Activated CD4-positive, alpha-beta T cell treated with anti-CD3 and anti-CD28 coated beads, Interleukin-2, amount 50 U/mL, for 24 hours (primary cell): ENCODE measurements around the gene GIGYF1.
"Not testable (repeated sequence)": the region's sequence is repeated elsewhere in the genome, so short reads cannot be mapped to it uniquely, and the experiment has no call there.

ENCODE experiments used
- DNase-seq, 2 donors: peaks; one replicate each; pipeline ENCODE4 v3.0.0-alpha.2; 2020; ENCODE audit warnings: low read depth in 1 of 2, low spot score in 1 of 2

Gene GIGYF1

GRCh38 chr7:100673302-100673941 is 20.6 kb downstream of the GIGYF1 start, which contains the start of gene GNB2:
GNB2 (plus strand) TSS chr7:100673740; CDS start chr7:100676266, 2,526 bp downstream.
- peak; percentile 98 to 99 for DNase-seq

- no peak for DNase-seq
Measured at GRCh38 chr7:100671353-100672327, 22.4 kb downstream of the GIGYF1 start.

DNA sequence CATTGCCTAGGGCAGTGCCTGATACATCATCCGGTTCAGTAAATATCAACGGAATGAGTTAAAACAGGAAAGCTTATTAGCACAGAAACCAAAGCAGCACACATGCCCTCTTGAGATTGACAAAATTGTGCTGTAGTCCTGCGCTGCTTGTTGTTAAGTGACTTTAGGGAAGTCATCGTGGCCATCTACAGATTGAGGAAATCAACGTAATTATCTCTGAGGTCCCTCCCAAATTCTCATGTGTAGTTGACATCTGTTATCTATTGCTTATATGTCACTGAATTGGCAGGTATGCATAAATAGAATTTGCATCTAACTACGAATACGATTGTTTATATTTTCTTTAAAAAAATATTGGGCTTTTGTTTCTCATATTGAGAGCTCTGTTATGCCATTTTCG is 24.0 kb downstream of the GIGYF1 start:
- no peak for DNase-seq

DNA sequence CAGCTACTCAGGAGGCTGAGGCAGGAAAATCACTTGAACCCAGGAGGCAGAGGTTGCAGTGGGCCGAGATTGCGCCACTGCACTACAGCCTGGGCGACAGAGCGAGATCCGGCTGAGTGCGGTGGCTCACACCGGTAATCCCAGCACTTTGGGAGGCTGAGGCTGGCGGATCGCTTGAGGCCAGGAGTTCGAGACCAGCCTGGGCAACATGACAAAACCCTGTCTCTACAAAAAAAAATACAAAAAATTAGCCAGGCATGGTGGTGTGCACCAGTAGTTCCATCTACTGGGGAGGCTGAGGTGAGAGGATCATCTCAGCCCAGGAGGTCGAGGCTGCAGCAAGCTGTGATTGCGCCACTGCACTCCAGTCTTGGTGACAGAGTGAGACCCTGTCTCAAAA is 24.9 kb downstream of the GIGYF1 start:
- DNase-seq, result not testable (repeated sequence)

DNA sequence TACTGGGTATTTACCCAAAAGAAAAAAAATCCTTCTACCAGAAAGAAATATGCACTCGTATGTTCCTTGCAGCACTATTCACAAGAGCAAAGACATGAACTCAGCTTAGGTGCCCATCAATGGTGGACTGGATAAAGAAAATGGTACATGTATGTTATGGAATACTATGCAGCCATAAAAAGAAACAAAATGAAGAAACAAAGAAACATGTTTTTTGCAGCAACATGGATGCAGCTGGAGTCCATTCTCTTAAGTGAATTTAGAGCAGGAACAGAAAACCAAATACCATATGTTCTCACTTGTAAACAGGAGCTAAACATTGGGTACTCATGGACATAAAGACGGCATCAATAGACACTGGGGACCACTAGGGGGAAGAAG is 26.0 kb downstream of the GIGYF1 start:
- no peak for DNase-seq

DNA sequence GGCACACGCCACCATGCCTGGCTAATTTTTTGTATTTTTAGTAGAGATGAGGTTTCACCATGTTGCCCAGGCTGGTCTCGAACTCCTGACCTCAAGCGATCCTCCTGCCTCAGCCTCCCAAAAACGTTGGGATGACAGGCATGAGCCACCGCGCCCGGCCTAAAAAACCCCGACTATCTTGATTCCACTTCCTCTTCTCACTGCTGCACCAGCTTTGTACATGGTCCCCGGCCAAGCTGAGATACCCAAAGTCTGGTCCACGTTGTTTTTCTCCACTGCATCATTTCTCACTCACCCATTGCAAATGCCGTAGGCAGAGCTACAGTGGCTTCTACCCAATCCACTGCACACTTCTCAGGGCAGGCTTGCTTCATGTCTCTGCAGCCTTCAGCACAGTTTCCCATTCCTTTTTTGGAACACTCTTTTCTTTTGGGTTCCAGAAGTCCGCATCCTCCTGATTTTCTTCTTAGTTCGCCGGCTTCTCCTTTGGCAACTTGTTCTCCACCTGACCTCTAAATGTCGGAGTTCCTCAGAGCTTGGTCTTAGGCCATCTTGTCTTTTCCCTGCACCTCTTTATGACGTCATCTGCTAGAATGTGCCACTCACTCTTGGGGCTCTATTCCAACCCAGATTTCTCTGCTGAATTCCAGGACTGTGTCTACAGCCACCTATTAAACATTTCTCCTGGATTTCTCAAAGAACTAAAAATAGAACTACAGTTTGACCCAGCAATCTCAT is 26.6 kb downstream of the GIGYF1 start:
- DNase-seq, result no peak

DNA sequence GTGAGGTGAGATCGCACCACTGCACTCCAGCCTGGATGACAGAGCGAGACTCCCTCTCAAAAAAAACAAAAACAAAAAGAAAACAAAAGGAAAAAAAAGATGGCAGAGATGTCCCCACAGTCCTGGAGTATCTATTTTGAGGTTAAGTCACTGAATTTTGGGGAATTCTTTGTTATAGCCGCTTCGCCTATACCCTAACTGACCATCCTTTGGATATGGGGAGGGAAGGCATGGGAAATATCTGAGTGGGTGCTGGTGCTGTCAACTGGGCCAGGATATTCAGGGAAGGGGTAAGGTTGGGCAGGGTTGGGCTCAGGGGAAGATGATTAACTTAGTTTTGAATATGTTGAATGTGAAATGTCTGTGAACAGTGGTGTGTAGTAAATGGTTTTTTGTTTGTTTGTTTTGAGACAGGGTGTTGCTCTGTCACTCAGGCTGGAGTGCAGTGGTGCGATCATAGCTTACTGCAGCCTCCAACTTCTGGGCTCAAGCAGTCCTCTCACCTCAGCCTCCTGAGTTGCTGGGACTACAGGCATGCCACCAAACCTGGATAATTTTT is 28.8 kb downstream of the GIGYF1 start:
- DNase-seq, result no peak

DNA sequence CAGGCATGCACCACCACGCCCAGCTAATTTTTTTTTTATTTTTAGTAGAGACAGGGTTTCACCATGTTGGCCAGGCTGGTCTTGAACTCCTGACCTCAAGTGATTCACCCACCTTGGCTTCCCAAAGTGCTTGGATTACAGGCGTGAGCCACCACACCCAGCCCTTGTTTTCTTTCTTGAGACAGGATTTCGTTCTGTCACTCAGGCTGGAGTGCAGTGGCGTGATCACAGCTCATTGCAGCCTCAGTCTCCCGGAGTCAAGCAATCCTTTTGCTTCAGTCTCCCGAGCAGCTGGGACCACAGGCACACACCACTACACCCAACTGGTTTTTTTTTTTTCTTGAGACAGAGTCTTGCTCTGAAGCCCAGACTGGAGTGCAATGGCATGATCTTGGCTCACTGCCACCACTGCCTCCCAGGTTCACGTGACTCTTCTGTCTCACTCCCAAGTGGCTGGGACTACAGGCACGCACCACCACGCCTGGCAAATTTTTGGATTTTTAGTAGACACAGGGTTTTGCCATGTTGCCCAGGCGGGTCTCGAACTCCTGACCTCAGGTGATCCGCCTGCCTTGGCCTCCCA is 31.8 kb downstream of the GIGYF1 start:
- DNase-seq, result not testable (repeated sequence)

DNA sequence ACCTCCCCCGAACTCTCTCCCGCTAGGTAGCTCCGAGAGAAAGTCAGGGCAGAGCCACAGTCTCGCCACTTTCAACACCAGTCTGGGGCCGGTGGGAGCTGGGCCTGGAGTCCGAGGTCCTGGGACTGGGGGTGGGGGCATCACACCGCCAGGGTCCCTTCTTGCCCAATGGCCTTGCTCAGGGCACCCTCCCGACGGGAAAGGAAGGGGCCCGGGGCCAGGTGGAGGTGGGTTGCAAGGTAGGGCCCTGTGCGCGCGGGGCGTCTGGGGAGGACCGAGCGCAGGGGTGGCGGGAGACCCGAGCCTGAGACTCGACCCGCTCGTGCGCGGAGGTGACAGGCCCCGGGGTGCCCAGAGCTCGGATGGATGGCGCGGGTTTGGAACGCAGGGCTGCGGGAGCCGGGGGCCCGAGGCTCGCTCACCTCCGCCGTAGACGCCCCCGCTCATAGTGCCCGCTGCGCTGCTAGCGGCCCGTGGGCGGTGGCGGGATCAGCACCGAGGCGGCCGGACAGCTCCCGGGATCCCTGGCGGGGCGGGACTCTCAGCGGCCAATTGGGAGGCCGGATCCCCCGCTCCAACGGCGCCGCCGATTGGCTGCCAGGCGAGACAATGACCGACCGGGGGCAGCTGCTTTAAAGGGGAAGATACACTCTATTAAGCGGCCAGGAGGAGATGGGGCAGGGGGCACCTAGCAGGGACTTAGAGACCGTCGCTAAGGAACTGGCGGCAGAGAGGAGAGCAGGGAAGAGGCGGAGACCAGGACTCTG is 38.0 kb downstream of the GIGYF1 start, which contains the start of gene ACTL6B:
Gene ACTL6B, minus strand, starts transcription at position 541 of the 767 bp plus-strand sequence. Its CDS starts 94 bp downstream, at position 447.
- DNase-seq, result no peak

- no peak for DNase-seq
Measured at GRCh38 chr7:100654908-100655831, 38.9 kb downstream of the GIGYF1 start.

DNA sequence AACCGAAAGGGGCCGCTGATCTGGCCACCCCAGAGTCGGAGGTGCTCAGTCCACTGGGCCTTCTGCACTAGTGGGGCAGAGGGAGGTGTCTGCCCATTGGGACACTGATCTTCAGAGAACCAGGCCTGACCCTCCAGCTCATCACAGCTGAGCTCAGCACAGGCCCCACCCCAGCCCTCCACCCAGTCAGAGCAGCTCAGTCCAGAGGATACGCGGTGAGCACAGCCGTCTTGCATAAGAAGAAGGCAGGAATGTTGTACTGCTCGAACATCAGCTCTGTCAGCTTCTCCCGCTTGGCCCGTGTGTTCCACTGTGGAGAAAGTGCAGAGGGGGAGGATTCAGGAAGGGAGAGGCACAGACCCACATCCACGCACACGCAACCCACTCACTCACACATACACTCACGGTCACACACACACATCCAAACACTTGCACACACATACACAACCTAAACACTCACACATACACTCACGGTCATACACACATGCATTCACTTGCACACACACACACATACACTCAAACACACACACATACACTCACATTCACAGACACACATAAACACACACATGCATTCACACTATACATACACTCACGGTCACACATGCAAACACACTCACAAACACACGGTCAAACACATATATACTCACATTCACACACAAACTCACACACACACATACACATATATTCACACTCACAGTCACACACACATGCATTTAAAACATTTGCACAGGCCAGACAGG is 44.1 kb downstream of the GIGYF1 start:
- no peak for DNase-seq

- DNase-seq, result no peak
Measured at GRCh38 chr7:100642534-100642907, 51.5 kb downstream of the GIGYF1 start.

DNA sequence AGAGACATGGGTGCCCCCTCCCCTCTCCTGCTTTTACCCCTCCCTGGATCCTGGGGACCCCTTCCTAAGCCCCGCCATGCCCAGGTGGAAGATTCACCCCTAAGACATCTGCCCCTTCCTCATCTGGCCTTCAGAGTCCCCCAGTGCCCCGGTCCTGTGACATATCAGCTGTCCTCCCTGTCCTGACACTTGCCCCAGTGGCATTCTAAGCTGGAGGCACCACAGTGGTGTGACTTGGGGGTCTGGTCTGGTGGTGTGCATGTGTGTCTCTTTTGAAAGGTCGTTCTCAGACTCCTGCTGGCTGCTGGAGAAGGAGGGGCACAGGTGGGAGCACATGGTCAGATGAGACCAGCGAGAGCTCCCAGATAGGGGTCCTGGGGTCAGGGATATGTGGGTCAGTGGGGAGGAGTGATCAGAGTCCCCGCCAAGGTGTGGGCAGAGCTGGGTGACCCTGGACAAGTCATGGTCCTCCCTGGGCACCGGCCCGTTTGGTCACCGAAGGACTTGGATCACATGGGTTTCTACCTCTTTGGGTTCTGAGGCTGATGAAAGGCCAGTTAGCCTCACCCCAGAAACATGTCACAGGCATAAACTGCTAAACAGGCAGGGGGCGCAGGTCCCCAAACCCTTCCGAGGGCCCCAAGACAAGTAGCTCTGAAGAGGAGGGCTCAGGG is 52.1 kb downstream of the GIGYF1 start:
- DNase-seq, result no peak

GRCh38 chr7:100641463-100641859 is 52.6 kb downstream of the GIGYF1 start, which contains the start of gene TFR2:
TFR2 (minus strand) TSS chr7:100641552; CDS start chr7:100641509, 43 bp downstream.
- no peak for DNase-seq

GRCh38 chr7:100640517-100641440 is 53.3 kb downstream of the GIGYF1 start:
- DNase-seq, result no peak

DNA sequence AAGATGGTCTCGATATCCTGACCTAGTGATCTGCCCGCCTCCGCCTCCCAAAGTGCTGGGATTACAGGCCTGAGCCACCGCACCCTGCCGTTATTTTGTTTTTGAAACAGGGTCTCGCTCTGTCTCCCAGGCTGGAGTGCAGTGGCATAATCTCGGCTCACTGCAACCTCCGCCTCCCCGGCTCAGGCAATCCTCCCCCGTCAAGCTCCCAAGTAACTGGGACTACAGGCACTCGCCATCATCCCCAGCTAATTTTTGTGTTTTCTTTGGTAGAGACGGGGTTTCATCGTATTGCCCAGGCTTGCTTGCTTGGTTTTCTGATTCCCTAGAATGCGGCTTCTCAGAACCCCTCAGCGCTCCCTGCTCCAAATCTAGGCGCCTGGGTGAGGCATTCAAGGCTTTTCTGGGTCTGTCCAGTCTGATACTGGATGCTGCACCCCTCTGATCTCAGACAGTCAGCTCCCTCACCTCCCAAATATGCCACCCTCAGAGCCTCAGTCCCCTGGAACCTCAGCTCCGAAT is 54.0 kb downstream of the GIGYF1 start:
- DNase-seq, result no peak
